Activated CD4-positive, alpha-beta T cell treated with anti-CD3 and anti-CD28 coated beads, Interleukin-2, Interleukin-6, amounts not matched to agents 100 ng/mL and 50 ng/mL, durations not matched to agents 16 hours and 8 hours (primary cell): Measurements from ENCODE around the gene PBX3.

ENCODE experiments used
- DNase-seq: peaks from one replicate; pipeline ENCODE4 v3.0.0-alpha.2; 2020

PBX3 gene

DNA sequence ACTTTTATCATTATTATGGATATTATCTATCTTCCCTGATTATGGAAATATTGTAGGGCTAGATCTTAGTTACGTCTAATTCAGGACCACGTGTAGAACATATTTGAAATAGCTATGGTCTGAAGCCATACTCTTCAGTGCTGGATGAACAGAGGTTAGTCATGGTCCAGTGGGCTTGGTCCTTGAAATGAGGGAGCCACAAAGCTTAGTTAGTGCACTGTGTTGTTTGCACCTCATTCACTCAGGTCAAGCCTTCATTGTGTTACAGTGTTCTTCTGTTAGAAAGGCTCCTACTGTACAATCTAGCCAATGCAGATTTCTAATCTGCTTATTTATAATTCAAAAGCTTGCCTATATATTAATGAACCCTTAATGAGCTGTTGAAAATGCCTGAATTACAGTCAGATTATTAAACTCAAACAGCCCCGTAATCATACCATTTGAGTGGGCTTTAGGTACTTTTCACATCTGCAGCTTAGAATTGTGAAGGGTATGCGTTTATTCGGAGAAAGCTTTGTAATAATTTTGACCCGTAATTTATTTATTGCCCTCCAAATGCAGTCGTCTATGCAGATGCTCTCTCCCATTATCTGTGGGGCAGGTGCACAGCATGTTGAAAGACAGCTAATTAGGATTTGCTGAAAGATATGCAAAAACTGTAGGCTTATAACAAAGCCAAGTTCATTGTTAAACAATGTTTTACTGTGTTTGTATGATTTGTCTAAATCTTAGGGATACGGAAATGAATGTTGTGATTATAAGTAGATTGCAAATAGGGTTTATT is 164.9 kb downstream of the PBX3 start:
- no peak for DNase-seq

- DNase-seq = no peak
Observed at GRCh38 chr9:125912667-125913066, 165.5 kb downstream of the PBX3 start.

- no peak for DNase-seq
Observed at GRCh38 chr9:125913551-125913950, 166.4 kb downstream of the PBX3 start.

DNA sequence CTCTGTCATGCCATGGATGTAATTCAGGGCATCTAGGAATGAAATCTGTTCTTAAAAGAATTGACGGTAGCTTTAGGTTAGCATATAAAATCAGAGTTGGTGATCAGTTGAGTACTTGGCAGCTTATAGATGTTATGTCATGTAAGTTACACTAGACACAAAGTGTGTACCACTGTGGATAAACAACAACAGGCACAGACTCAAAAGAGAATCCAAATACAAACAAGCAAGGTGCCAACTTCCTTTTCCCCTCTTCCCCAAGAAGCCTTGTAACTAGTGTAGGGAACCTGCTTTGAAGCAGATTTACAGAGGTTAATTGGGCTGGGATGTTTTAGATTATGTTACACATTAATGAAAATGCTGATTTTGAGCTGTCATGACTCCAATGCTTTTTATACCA is 167.2 kb downstream of the PBX3 start:
- no peak for DNase-seq

DNA sequence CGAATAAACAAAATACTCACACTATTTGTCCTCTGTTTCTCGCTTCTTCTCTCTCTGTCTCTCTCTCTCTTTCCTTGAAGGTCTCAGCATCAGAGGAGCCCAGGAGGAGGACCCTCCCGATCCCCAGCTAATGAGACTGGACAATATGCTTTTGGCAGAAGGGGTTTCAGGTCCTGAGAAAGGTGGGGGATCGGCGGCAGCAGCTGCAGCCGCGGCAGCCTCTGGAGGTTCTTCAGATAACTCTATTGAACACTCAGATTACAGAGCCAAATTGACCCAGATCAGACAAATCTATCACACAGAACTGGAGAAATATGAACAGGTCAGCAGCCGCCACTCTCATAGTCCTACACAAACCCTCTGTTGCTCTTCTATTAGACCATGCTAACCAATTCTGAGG is 168.4 kb downstream of the PBX3 start:
- DNase-seq = no peak

GRCh38 chr9:125919565-125919964 is 172.4 kb downstream of the PBX3 start:
- DNase-seq = no peak

DNA sequence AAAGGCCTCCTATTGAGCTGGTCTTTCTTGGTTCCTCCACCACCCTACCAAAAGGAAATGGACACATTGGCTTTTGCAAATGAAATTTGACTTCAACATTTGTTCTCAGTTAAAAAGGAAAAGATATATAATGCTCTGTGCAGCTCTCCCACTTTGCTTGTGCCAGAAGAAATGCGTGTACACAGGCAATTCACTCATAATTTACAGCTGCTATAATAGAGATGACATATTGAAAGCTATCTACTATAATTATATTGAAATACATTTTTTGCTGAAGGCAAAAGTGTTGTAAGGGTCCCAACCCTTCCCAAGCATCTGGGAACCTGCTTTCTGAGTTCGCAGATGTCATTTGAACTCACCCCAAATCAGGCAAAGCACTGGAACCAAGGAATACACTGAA is 173.2 kb downstream of the PBX3 start:
- no peak for DNase-seq

DNA sequence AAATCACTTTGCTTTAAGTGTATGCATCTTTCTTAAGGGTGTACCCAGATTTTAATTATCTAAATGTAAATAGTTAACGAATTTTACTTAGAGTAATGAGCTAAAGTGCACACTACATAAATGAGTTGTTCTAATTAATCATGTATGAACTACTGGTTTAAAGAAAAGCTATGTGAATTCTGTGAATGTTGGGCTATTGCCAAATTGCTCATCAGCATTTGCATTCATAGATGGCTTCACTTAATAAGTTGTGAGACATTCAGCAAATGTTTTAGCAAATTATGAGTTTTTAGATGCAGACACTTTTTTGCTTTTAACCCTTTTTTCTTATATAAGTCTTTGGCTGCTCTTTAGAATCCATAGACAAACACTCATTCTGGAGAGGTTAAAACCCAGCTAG is 175.7 kb downstream of the PBX3 start:
- no peak for DNase-seq

DNA sequence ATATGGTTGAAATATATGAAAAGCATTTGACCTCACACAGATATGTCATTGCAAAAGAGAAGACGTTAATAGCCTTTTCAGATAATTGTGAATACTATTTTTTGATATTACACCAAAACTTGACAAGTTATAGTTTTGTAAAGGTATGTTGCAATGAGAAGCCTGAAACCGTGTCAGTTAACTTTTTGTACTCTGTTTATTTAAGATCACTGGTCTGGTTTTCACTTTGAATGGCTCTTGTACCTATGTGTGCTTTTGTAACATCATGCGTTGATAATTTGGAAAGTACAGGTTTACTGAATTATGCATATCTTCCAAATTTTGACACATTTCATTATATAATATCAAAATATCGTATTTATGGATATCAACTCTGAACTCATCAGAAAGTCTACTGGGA is 177.2 kb downstream of the PBX3 start:
- no peak for DNase-seq

DNA sequence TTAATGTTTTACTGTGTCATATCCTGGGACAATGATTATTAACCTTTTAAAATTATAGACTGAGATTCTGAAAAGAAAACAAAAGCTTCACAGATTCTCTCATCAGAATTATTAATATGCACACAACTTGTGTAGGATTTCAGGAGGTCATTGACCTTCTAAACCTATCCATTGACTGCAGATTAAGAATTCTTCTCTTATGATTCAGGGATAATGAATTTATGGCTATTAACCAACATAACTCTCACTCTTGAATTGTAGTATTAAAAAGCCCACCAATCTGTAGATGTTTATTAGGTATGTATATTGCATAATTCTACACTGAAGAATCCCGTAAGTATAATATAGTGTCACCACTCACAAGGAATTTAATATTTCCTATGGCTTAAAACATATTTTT is 179.8 kb downstream of the PBX3 start:
- DNase-seq = no peak

GRCh38 chr9:125929846-125930245 is 182.7 kb downstream of the PBX3 start:
- no peak for DNase-seq

- no peak for DNase-seq
Observed at GRCh38 chr9:125931211-125931610, 184.0 kb downstream of the PBX3 start.

DNA sequence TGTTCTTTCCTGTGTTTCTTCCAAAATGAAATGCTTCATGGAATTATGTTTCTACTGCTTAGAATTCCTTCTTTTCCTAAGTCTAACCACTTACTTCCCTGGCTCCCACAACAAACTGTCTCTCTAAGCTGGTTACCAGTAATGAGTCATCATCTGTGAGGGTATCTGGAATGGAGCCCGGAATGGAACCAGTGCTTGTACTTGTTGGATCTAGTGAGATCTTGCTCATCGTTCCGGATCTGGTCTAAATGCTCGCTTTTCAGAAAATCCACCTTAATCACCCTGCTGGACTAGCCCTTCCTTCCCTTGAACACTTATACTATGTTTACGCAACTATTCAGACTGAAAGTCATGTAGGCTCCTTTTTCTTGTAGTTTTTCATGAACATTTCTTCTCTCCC is 184.8 kb downstream of the PBX3 start:
- DNase-seq = no peak

- no peak for DNase-seq
Observed at GRCh38 chr9:125932746-125933455, 185.7 kb downstream of the PBX3 start.

DNA sequence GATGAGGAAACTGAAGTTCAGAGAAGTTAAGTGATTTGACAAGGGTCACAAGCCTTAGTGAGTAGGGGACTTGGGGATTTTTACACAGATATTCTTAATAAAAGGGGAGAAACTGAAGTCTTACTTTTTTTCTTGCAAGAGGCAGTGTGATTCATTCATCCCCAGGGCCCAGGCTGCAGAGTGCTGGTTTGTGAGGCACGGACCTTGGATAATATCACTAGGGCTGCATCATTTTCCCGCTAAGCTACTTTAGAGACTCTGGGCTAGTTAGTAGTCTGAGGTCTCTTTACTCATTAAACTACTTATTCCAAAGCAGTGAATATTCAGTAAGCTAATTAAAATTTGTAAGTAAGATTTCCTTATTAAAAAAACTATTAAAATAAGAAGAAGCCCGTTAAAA is 195.0 kb downstream of the PBX3 start:
- DNase-seq = no peak

DNA sequence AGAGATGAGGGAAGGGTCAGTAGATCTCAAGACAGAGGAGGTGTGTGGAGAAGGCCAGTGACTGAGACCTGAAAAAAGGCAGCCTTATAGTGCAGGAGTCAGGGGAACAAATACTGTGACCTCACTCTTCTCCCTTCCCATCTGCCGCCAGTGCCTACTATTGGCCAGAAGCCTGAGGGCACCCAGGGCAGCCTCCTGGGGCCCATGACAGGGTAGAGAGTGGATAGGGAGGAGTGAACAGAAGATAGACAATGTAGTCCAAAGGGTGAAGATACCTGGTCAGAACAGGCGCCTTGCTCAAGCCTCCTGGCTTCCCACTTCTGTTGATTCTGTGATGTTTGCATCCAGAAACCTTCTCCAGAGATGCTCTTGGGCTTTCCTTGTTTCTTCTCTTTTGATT is 196.7 kb downstream of the PBX3 start:
- DNase-seq = no peak

GRCh38 chr9:125946397-125946796 is 199.2 kb downstream of the PBX3 start:
- no peak for DNase-seq

DNA sequence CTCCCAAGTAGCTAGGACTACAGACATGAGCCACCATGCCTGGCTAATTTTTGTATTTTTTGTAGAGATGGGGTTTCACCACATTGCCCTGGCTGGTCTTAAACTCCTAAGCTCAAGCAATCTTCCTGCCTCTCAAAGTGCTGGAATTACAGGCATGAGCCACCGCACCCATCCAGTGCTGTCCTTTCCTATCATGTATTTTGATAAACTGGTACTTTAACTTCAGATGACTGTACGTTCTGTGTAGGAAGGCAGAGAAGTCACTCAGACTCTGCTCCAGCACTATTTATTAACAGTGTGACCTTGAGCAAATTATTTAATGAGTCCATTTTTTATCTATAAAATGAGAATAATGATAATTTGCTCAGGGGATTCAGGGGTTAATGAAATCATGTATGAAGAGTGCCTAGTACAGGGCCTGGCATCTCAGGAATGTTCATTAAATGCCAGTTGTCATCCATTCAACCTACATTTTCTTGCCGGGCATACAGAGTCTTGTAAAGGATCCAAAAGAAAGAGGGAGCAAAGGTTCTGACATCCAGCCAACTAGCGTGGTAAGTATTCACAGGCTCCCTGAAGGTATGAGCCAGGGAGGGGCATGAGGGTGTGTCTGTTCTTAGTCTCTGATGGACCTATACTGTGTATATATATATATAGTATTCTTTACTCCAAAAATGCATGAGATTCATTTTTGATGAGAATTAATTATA is 201.9 kb downstream of the PBX3 start:
- DNase-seq = no peak

- no peak for DNase-seq
Observed at GRCh38 chr9:125949703-125950460, 202.7 kb downstream of the PBX3 start.

DNA sequence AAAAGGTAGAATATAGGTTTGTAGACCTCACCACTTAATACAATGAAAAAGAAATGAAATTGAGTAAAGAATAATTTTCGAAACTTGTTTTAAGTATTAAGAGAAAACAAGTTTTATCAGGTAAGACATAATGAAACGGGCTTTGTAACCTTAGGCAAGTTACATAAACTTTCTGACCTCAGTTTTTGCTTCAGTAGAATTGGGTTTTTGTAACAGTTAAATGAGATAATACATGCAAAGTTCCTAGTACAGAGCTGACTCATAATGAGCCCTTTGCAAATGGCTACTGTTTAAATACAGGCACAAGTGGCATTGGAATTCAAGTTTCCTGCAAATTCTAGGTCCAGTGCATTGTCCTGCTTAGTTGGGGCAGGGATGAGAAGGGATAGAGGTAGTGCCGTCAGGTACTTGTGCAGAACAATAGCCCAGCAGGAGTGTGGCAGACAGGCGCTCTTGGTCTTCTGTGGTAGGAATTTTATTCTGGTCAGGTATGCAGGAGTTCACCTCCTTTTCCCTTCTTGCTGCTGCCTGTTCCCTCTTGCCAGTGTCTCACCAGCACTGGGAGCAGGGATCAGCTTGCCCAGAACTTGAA is 203.8 kb downstream of the PBX3 start:
- DNase-seq = no peak

DNA sequence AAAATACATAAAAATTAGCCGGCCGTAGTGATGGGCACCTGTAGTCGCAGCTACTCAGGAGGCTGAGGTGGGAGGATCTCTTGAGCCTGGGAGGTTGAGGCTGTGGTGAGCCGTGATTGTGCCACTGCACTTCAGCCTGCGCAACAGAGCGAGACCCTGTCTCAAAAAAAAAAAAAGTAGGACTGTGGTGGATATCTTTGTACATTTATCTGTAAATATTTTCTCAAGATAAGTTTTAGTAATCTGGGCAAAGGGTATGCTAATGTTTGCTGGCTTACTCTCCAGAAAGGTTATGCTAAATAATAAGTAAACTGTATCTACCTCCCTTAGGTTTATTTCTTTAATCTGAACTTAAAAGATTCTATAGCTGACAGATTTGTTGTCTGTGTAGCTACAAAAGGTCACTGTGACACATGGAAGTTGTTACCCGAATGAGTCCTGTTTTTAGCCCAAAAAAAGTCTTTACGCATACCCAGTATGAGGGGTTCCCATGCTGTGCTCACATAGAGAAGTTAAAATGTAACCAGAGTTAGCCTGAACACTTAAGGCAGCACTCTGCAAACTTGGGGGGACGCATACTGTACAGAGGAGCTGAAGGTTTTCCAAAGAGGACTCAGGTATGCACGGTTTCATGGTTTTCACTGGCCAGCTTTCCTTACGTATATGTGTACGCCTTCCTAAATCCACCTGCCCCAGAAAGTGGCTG is 206.3 kb downstream of the PBX3 start:
- no peak for DNase-seq

DNA sequence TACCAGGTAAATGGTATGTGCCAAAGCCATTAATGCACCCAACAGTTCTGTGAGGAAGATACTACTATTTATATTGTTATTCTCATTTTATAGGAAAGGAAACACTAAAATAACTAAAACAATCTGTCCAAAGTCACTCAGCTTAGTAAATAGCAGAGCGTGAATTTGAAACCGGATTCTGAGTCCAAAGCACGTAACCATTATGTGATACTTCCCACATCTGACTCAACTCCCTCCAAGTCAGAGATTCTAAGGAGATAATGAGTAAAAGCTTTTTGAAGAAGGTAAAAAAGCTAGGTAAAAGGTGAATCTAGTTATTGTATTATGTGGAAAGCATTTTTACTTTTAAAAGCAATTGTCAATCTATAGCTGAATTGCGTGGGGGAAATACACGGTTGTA is 208.9 kb downstream of the PBX3 start:
- no peak for DNase-seq
